ENCODE data around the gene GORAB. TPM values are rescaled to one million over a fixed set of nuclear protein-coding genes. Genes with fewer than 3 reads are reported as not detected.
A peak's percentile ranks its signal among the peaks of the same experiment; 100 is the strongest.

The GORAB gene
- total RNA-seq, 1 donor from 2014 or later, result 19.4 TPM

DNA sequence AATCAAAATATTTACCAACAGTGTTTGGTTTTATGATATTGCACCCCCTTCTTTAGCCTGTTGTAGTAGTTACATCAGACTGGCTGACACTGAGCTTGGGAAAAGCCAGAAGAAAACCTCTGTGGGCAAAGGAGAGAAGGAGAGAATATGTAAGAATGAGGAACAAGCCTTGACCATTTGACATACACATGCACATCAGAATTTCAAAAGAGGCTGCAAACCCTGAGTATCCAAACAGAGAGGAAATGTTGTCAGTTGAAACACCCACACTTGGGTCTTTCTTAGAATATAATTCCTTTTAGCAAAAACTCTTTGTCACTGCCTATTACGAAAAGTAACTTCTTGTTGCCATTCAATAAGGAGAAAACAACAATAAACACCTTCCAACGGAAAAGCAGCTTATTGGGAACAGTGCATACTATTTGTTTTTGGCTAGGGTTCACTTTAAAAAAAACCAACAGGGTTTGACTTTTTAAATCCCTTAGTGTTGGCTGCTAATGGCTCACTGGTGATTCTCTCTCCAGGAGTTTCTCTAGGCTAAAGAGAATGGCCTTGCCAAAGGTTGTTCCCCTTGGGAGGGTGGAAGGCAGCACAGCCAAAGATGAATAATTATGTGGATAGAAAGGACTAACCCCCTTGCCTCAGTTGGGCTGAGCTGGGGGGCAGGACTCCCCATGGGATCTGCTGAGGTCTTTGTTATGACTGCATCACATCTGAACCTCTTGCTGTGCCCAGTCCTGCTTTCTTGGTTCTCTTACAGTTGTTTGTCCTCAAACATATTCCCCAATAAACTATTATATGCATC, 48.9 kb downstream of the GORAB start:
- TF ChIP-seq, protein P1, sequence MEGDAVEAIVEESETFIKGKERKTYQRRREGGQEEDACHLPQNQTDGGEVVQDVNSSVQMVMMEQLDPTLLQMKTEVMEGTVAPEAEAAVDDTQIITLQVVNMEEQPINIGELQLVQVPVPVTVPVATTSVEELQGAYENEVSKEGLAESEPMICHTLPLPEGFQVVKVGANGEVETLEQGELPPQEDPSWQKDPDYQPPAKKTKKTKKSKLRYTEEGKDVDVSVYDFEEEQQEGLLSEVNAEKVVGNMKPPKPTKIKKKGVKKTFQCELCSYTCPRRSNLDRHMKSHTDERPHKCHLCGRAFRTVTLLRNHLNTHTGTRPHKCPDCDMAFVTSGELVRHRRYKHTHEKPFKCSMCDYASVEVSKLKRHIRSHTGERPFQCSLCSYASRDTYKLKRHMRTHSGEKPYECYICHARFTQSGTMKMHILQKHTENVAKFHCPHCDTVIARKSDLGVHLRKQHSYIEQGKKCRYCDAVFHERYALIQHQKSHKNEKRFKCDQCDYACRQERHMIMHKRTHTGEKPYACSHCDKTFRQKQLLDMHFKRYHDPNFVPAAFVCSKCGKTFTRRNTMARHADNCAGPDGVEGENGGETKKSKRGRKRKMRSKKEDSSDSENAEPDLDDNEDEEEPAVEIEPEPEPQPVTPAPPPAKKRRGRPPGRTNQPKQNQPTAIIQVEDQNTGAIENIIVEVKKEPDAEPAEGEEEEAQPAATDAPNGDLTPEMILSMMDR (conservative IDR thresholded peaks at IDR 0.05), result no peak
- peaks cover 4% of the 10 kb centered on the region for H3K4me1 Mint-ChIP-seq (ENCODE audit: unreplicated experiment)
- peaks cover 5% of the 10 kb centered on the region for H3K9me3 Mint-ChIP-seq
- peaks cover 1% of the 10 kb centered on the region for H3K27me3 Mint-ChIP-seq
- no peak overlapping the region for H3K27ac Mint-ChIP-seq
- DNase-seq (ENCODE audit: extremely low spot score, unreplicated experiment), result no peak
- no peaks in the 10 kb centered on the region for H3K36me3 Mint-ChIP-seq
- H3K4me3 Mint-ChIP-seq, result no peak overlapping the region

DNA sequence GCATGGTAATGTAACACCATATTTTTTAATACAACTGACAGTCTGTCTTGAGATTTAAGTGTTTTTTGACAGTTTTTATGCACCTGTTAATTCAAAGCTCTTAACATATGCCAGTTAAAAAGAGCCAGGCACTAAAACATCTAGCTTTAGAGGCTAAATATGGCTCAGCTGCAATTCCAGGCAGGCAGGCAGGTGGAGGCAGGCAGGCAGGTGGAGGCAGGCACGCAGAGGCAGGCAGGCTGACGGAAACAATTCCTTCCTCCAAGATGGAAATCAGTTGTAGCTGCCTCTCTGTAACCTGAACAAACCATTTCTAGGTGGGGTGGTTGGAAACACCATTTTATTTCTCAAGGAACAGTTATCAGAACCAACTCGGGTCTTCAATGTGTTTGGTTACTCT, 51.2 kb downstream of the GORAB start:
- H3K9me3 Mint-ChIP-seq, result no peaks in the 10 kb centered on the region
- no peak for DNase-seq (ENCODE audit: extremely low spot score, unreplicated experiment)
- TF ChIP-seq, protein P1 (conservative IDR thresholded peaks at IDR 0.05), result no peak
- H3K27me3 Mint-ChIP-seq, result peaks cover 14% of the 10 kb centered on the region
- no peaks in the 10 kb centered on the region for H3K36me3 Mint-ChIP-seq
- no peak overlapping the region for H3K27ac Mint-ChIP-seq
- H3K4me1 Mint-ChIP-seq (ENCODE audit: unreplicated experiment), result peaks cover 12% of the 10 kb centered on the region
- H3K4me3 Mint-ChIP-seq, result no peak overlapping the region

DNA sequence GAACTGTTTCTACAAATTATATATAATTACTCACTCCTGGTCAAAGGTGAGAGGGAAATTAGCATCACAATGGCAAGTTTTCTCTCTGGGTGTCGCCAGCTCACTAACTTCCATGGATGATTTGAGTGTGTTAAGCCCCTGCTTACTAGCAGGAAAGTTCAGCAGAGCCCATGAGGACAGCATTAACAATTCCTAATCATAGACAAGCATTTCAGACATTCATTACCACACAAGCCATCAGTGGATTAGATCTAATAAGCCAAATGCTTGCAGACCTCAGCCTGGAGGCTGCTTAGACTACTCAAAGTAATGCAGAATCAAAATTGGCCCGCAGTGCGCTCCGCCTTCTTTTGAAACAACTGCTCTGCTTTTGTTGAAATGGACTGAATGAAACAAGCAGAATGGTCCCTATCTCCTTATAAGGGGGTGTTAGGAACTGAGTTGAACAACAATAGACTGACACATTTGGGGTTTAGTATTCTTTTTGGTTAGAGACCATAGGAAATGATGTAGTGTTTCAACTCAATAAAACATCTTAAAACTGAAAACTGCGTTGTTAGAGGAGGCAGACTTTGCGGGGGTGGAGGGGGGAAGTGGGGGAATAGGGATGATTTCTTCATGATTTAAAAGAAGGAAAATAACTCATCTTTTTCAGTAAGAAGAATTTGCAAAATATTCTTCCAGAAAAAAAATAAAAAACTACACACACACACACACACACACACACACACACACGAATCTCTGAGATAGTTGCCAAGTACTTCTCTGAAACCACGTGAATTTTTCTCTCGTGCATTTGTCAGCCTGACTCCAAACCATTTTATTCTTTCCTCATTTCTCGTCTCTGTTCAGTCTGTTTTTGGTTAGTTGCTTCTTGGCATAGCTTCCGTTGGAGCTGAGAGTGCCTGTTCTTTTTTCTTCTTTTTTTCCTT, 54.6 kb downstream of the GORAB start:
- DNase-seq (ENCODE audit: extremely low spot score, unreplicated experiment), result no peak
- Mint-ChIP-seq H3K4me3 (peak overlapping the region; percentile 35), H3K27ac (no peak overlapping the region)

DNA sequence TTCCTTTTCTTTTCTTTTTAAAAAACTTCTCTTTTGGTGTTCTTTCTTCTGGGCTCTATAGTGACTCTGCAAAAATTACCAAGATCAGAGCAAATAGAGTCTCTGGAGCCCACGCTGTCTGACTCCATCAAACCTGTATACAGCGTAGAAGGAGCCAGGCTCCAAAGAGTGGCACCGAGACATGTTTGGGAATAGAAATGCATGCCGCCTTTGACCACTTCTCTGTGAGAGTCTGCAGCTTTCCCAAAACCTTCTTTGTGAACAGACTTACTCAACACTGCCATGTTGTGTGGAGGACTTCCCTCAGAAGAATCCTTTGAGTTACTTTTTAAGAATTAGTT, 55.3 kb downstream of the GORAB start:
- peak overlapping the region; percentile 35 for H3K4me3 Mint-ChIP-seq

More for the DNA sequence above, 54.6 kb downstream of the GORAB start:
- Mint-ChIP-seq H3K27me3 (peaks cover 30% of the 10 kb centered on the region), H3K4me1 (ENCODE audit: unreplicated experiment) (peaks cover 30% of the 10 kb centered on the region), H3K36me3 (no peaks in the 10 kb centered on the region), H3K9me3 (no peaks in the 10 kb centered on the region)
- TF ChIP-seq, protein P1 (conservative IDR thresholded peaks at IDR 0.05), result no peak

DNA sequence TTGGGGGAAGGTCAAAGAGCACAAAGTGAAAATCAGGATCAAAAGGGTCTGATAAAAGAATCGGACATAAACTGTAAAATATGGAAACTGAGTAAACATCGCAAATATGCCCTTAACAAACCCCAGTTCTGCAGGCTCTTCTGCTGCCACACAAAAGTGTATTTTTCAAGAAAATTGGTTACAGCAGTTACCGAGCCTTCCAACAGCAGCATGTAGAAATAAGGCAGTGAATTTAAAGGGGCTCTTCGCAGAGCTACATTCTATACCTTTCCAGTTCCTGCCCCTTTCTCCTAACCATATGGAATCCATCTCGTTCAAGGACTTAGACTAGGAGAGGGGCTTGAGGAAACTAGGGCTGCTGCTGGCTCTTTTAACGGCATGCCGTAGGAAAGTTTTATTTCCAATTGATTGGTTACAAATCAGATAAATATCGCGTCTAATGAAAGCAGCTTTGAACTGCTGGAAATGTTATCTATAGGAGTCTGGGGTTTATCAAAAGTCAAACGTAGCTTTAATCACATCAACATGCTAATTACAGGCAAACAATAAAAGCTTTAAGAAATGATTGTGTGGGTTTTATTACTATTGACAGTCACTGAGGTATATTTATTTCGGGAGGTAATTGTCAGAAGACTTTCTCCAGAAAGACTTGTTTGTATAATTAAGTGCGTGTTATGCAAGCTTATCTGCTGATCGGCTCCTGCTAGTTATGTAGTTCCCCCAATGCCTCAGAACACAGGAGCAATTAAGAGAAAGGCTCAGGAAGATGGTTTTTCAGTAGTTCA, 59.1 kb downstream of the GORAB start:
- no peaks in the 10 kb centered on the region for H3K36me3 Mint-ChIP-seq
- H3K9me3 Mint-ChIP-seq, result no peaks in the 10 kb centered on the region
- TF ChIP-seq, protein P1 (conservative IDR thresholded peaks at IDR 0.05), result no peak
- peaks cover 27% of the 10 kb centered on the region for H3K27me3 Mint-ChIP-seq
- H3K27ac Mint-ChIP-seq, result peak overlapping the region; percentile 50
- peak overlapping the region; percentile 71 for H3K4me3 Mint-ChIP-seq
- peaks cover 44% of the 10 kb centered on the region for H3K4me1 Mint-ChIP-seq (ENCODE audit: unreplicated experiment)
- DNase-seq (ENCODE audit: extremely low spot score, unreplicated experiment), result no peak

More for the DNA sequence above, 55.3 kb downstream of the GORAB start:
- Mint-ChIP-seq H3K36me3 (no peaks in the 10 kb centered on the region), H3K9me3 (no peaks in the 10 kb centered on the region), H3K27ac (no peak overlapping the region), H3K27me3 (peaks cover 31% of the 10 kb centered on the region), H3K4me1 (ENCODE audit: unreplicated experiment) (peaks cover 35% of the 10 kb centered on the region)
- TF ChIP-seq, protein P1 (conservative IDR thresholded peaks at IDR 0.05), result no peak
- no peak for DNase-seq (ENCODE audit: extremely low spot score, unreplicated experiment)

Data from type B pancreatic cell (in vitro differentiated cells).